COR-L47 (cell line): ENCODE measurements around the gene RILPL2.
"Not testable (repeated sequence)": the region's sequence is repeated elsewhere in the genome, so short reads cannot be mapped to it uniquely, and the experiment has no call there.

Experiments used
- DNase-seq: peaks from one replicate; lab custom pipeline; 2025; lab: John Stamatoyannopoulos, UW

The RILPL2 gene

GRCh38 chr12:123382684-123383083 lies 53.8 kb downstream of the RILPL2 start:
- no peak for DNase-seq

- no peak for DNase-seq
Measured at GRCh38 chr12:123379391-123379790, 57.1 kb downstream of the RILPL2 start.

GRCh38 chr12:123372415-123372814 lies 64.1 kb downstream of the RILPL2 start:
- not testable (repeated sequence) for DNase-seq

- not testable (repeated sequence) for DNase-seq
Measured at GRCh38 chr12:123371667-123372368, 64.7 kb downstream of the RILPL2 start.

GRCh38 chr12:123369229-123369628 lies 67.3 kb downstream of the RILPL2 start:
- no peak for DNase-seq

- DNase-seq = not testable (repeated sequence)
Measured at GRCh38 chr12:123368431-123368830, 68.1 kb downstream of the RILPL2 start.

GRCh38 chr12:123367511-123367910 lies 69.0 kb downstream of the RILPL2 start:
- no peak for DNase-seq
